Measurements from ENCODE around the gene GPR146.
A peak's percentile ranks its signal among the peaks of the same experiment; 100 is the strongest.
"Not testable (repeated sequence)": the region's sequence is repeated elsewhere in the genome, so short reads cannot be mapped to it uniquely, and the experiment has no call there.

GPR146 gene

GRCh38 chr7:1034769-1035168 lies 9.6 kb upstream of the GPR146 start:
- H3K79me2 ChIP-seq (ENCODE audit: control insufficient read depth, insufficient read depth, low read length, unreplicated experiment); H3K4me1 ChIP-seq (ENCODE audit: control insufficient read depth, insufficient read depth, low read length, unreplicated experiment); H3K27me3 ChIP-seq (ENCODE audit: insufficient read depth, low read length); H3K36me3 ChIP-seq (ENCODE audit: insufficient read depth, low read length); H3K4me3 ChIP-seq (ENCODE audit: low read depth, low read length); H2AFZ ChIP-seq (ENCODE audit: low read length, unreplicated experiment); H3K27ac ChIP-seq (ENCODE audit: low read depth, low read length): not testable (repeated sequence)

- H3K36me3 ChIP-seq (ENCODE audit: insufficient read depth, low read length); H2AFZ ChIP-seq (ENCODE audit: low read length, unreplicated experiment); H3K27me3 ChIP-seq (ENCODE audit: insufficient read depth, low read length); H3K79me2 ChIP-seq (ENCODE audit: control insufficient read depth, insufficient read depth, low read length, unreplicated experiment); H3K4me1 ChIP-seq (ENCODE audit: control insufficient read depth, insufficient read depth, low read length, unreplicated experiment); H3K27ac ChIP-seq (ENCODE audit: low read depth, low read length); H3K4me3 ChIP-seq (ENCODE audit: low read depth, low read length): not testable (repeated sequence)
Observed at GRCh38 chr7:1036164-1036928, 8.0 kb upstream of the GPR146 start.

- H3K79me2 ChIP-seq (ENCODE audit: control insufficient read depth, insufficient read depth, low read length, unreplicated experiment); H3K27me3 ChIP-seq (ENCODE audit: insufficient read depth, low read length); H3K4me3 ChIP-seq (ENCODE audit: low read depth, low read length); H3K36me3 ChIP-seq (ENCODE audit: insufficient read depth, low read length); H2AFZ ChIP-seq (ENCODE audit: low read length, unreplicated experiment); H3K27ac ChIP-seq (ENCODE audit: low read depth, low read length): not testable (repeated sequence)
- H3K4me1 ChIP-seq (ENCODE audit: control insufficient read depth, insufficient read depth, low read length, unreplicated experiment) = peaks cover 21% of the 10 kb centered on the region
Observed at GRCh38 chr7:1040233-1040632, 4.1 kb upstream of the GPR146 start.

- no peaks in the 10 kb centered on the region for H3K79me2 ChIP-seq (ENCODE audit: control insufficient read depth, insufficient read depth, low read length, unreplicated experiment)
- no peak overlapping the region for H3K27ac ChIP-seq (ENCODE audit: low read depth, low read length)
- no peak overlapping the region for H2AFZ ChIP-seq (ENCODE audit: low read length, unreplicated experiment)
- H3K36me3 ChIP-seq (ENCODE audit: insufficient read depth, low read length) = no peaks in the 10 kb centered on the region
- no peaks in the 10 kb centered on the region for H3K27me3 ChIP-seq (ENCODE audit: insufficient read depth, low read length)
- peaks cover 27% of the 10 kb centered on the region for H3K4me1 ChIP-seq (ENCODE audit: control insufficient read depth, insufficient read depth, low read length, unreplicated experiment)
- peak overlapping the region; percentile 36; the same call in 1 of the 2 replicates for H3K4me3 ChIP-seq (ENCODE audit: low read depth, low read length)
Observed at GRCh38 chr7:1040790-1041189, 3.6 kb upstream of the GPR146 start.

- no peak overlapping the region for H3K4me3 ChIP-seq (ENCODE audit: low read depth, low read length)
Observed at GRCh38 chr7:1041551-1042491, 2.5 kb upstream of the GPR146 start.

GRCh38 chr7:1042492-1042833 lies 1.9 kb upstream of the GPR146 start:
- H3K27ac ChIP-seq (ENCODE audit: low read depth, low read length) = no peak overlapping the region
- no peaks in the 10 kb centered on the region for H3K36me3 ChIP-seq (ENCODE audit: insufficient read depth, low read length)
- H3K4me1 ChIP-seq (ENCODE audit: control insufficient read depth, insufficient read depth, low read length, unreplicated experiment) = peaks cover 27% of the 10 kb centered on the region
- H3K79me2 ChIP-seq (ENCODE audit: control insufficient read depth, insufficient read depth, low read length, unreplicated experiment) = no peaks in the 10 kb centered on the region
- H2AFZ ChIP-seq (ENCODE audit: low read length, unreplicated experiment) = no peak overlapping the region
- no peak overlapping the region for H3K4me3 ChIP-seq (ENCODE audit: low read depth, low read length)
- H3K27me3 ChIP-seq (ENCODE audit: insufficient read depth, low read length) = no peaks in the 10 kb centered on the region

More at GRCh38 chr7:1041551-1042491, 2.5 kb upstream of the GPR146 start:
- Histone ChIP-seq H3K27ac (ENCODE audit: low read depth, low read length) (no peak overlapping the region), H3K79me2 (ENCODE audit: control insufficient read depth, insufficient read depth, low read length, unreplicated experiment) (no peaks in the 10 kb centered on the region), H2AFZ (ENCODE audit: low read length, unreplicated experiment) (no peak overlapping the region), H3K4me1 (ENCODE audit: control insufficient read depth, insufficient read depth, low read length, unreplicated experiment) (peaks cover 27% of the 10 kb centered on the region), H3K27me3 (ENCODE audit: insufficient read depth, low read length) (no peaks in the 10 kb centered on the region), H3K36me3 (ENCODE audit: insufficient read depth, low read length) (no peaks in the 10 kb centered on the region)

- Histone ChIP-seq H3K4me3 (ENCODE audit: low read depth, low read length) (peak overlapping the region; percentile 65), H3K27me3 (ENCODE audit: insufficient read depth, low read length) (no peaks in the 10 kb centered on the region), H3K27ac (ENCODE audit: low read depth, low read length) (peak overlapping the region; percentile 71), H2AFZ (ENCODE audit: low read length, unreplicated experiment) (peak overlapping the region; percentile 10), H3K36me3 (ENCODE audit: insufficient read depth, low read length) (no peaks in the 10 kb centered on the region), H3K4me1 (ENCODE audit: control insufficient read depth, insufficient read depth, low read length, unreplicated experiment) (peaks cover 27% of the 10 kb centered on the region), H3K79me2 (ENCODE audit: control insufficient read depth, insufficient read depth, low read length, unreplicated experiment) (no peaks in the 10 kb centered on the region)
Observed at GRCh38 chr7:1043552-1044188, 676 bp upstream of the GPR146 start.

GRCh38 chr7:1045069-1046063 lies 1.0 kb downstream of the GPR146 start:
- no peaks in the 10 kb centered on the region for H3K79me2 ChIP-seq (ENCODE audit: control insufficient read depth, insufficient read depth, low read length, unreplicated experiment)
- H2AFZ ChIP-seq (ENCODE audit: low read length, unreplicated experiment) = no peak overlapping the region
- H3K4me3 ChIP-seq (ENCODE audit: low read depth, low read length) = peak overlapping the region; percentile 83
- H3K27me3 ChIP-seq (ENCODE audit: insufficient read depth, low read length) = no peaks in the 10 kb centered on the region
- H3K4me1 ChIP-seq (ENCODE audit: control insufficient read depth, insufficient read depth, low read length, unreplicated experiment) = peaks cover 25% of the 10 kb centered on the region
- peak overlapping the region; percentile 67 for H3K27ac ChIP-seq (ENCODE audit: low read depth, low read length)
- no peaks in the 10 kb centered on the region for H3K36me3 ChIP-seq (ENCODE audit: insufficient read depth, low read length)

- no peak overlapping the region for H3K4me3 ChIP-seq (ENCODE audit: low read depth, low read length)
- H2AFZ ChIP-seq (ENCODE audit: low read length, unreplicated experiment) = no peak overlapping the region
- no peaks in the 10 kb centered on the region for H3K79me2 ChIP-seq (ENCODE audit: control insufficient read depth, insufficient read depth, low read length, unreplicated experiment)
- H3K36me3 ChIP-seq (ENCODE audit: insufficient read depth, low read length) = no peaks in the 10 kb centered on the region
- H3K27me3 ChIP-seq (ENCODE audit: insufficient read depth, low read length) = no peaks in the 10 kb centered on the region
- peaks cover 19% of the 10 kb centered on the region for H3K4me1 ChIP-seq (ENCODE audit: control insufficient read depth, insufficient read depth, low read length, unreplicated experiment)
- no peak overlapping the region for H3K27ac ChIP-seq (ENCODE audit: low read depth, low read length)
Observed at GRCh38 chr7:1046722-1047679, 2.7 kb downstream of the GPR146 start.

Measured in ACC112 (cell line).